ENCODE data around the gene AIRE.
"Not testable (repeated sequence)": the region's sequence is repeated elsewhere in the genome, so short reads cannot be mapped to it uniquely, and the experiment has no call there.

Gene AIRE

DNA sequence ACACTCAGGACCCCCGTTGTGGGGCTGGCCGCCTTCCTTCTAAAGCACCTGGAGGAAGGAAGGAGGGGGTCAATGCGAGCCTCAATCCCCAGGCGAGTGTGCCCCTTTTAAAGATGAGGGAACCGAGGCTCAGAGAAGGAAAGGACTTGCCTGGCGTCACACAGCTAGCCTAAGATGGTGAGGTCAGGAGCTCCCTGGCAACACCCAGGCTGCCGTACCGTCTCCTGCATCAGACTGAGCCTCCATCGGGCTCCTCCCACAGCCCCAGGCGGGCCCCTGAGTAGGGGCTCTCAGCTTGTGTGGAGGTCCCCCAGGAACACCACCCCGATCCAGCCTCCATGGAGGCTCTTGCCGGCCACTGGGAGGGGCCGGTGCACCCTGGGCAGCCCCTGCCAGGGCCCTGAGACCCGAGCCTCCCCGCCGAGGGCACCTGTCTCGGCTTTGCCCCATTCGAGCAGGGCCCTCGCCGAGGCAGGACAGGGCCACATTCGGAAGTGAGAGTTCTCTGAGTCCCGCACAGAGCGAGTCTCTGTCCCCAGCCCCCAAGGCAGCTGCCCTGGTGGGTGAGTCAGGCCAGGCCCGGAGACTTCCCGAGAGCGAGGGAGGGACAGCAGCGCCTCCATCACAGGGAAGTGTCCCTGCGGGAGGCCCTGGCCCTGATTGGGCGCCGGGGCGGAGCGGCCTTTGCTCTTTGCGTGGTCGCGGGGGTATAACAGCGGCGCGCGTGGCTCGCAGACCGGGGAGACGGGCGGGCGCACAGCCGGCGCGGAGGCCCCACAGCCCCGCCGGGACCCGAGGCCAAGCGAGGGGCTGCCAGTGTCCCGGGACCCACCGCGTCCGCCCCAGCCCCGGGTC is at the start of gene AIRE:
Gene AIRE (plus strand): TSS at position 739 of the 855 bp plus-strand sequence. CDS start 131 bp downstream, outside the sequence.
- no peak for DNase-seq
- in situ Hi-C loops (cut with MboI; ENCODE audit: low pct_unique_long_range_greater_than_20kb, low sequenced_read_pairs) = no loop called here

DNA sequence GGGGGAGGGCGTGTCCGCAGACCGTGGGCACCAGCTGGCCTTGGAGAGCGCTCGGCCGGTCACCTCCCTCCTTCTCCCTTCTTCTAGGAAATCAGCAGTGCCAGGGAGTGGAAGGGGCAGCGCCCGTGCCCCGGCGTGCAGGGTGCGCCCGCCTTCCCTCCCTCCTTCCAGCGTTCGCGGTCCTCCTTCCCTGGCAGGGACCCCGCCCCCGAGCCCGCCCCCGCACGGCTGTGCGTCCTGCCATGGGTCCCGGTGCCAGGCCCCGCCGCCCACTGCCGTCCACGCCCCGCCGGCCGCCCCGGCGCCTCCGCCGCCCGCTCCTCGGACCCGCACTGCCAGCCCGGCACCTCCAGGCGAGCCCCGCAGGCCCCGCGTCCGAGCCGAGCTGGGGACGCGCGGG is 45.3 kb upstream of the AIRE start:
- in situ Hi-C loops (cut with MboI; ENCODE audit: low pct_unique_long_range_greater_than_20kb, low sequenced_read_pairs) = not testable (repeated sequence)

GRCh38 chr21:44240842-44241241 is 44.8 kb upstream of the AIRE start, which contains the start of gene ICOSLG:
TSS of gene ICOSLG (minus strand) at chr21:44240943. CDS start at chr21:44240817, 126 bp downstream.
- DNase-seq; in situ Hi-C loops (cut with MboI; ENCODE audit: low pct_unique_long_range_greater_than_20kb, low sequenced_read_pairs): not testable (repeated sequence)

More for the DNA sequence above, 45.3 kb upstream of the AIRE start:
- DNase-seq = not testable (repeated sequence)

- in situ Hi-C loops (cut with MboI; ENCODE audit: low pct_unique_long_range_greater_than_20kb, low sequenced_read_pairs); DNase-seq: not testable (repeated sequence)
Measured at GRCh38 chr21:44241281-44241680, 44.4 kb upstream of the AIRE start.

DNA sequence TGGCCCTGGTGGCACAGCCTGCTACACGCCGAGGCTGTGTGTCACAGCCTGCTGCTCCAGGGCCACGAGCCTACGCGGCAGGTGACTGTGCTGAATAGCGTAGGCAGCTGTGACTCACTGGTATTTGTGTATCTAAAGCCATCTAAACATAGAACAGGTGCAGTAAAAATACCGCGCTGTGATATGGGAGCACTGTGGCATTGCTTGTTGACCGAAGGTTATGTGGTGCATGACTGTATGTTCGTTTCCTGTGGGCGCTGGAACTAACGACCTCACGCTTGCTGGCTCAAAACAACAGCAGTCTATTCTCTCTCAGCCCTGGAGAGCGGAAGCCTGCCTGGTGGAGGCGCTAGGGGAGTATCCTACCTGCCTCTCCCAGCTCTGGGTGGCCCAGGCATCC is 41.7 kb upstream of the AIRE start:
- in situ Hi-C loops (cut with MboI; ENCODE audit: low pct_unique_long_range_greater_than_20kb, low sequenced_read_pairs); DNase-seq: not testable (repeated sequence)

- in situ Hi-C loops (cut with MboI; ENCODE audit: low pct_unique_long_range_greater_than_20kb, low sequenced_read_pairs); DNase-seq: not testable (repeated sequence)
Measured at GRCh38 chr21:44247904-44248303, 37.8 kb upstream of the AIRE start.

GRCh38 chr21:44249204-44250037 is 36.3 kb upstream of the AIRE start:
- in situ Hi-C loops (cut with MboI; ENCODE audit: low pct_unique_long_range_greater_than_20kb, low sequenced_read_pairs) = not testable (repeated sequence)

GRCh38 chr21:44253832-44254710 is 31.6 kb upstream of the AIRE start:
- DNase-seq = no peak
- in situ Hi-C loops (cut with MboI; ENCODE audit: low pct_unique_long_range_greater_than_20kb, low sequenced_read_pairs) = no loop called here

More at GRCh38 chr21:44249204-44250037, 36.3 kb upstream of the AIRE start:
- DNase-seq = not testable (repeated sequence)

GRCh38 chr21:44255511-44255981 is 30.1 kb upstream of the AIRE start:
- DNase-seq = no peak
- in situ Hi-C loops (cut with MboI; ENCODE audit: low pct_unique_long_range_greater_than_20kb, low sequenced_read_pairs) = no loop called here

DNA sequence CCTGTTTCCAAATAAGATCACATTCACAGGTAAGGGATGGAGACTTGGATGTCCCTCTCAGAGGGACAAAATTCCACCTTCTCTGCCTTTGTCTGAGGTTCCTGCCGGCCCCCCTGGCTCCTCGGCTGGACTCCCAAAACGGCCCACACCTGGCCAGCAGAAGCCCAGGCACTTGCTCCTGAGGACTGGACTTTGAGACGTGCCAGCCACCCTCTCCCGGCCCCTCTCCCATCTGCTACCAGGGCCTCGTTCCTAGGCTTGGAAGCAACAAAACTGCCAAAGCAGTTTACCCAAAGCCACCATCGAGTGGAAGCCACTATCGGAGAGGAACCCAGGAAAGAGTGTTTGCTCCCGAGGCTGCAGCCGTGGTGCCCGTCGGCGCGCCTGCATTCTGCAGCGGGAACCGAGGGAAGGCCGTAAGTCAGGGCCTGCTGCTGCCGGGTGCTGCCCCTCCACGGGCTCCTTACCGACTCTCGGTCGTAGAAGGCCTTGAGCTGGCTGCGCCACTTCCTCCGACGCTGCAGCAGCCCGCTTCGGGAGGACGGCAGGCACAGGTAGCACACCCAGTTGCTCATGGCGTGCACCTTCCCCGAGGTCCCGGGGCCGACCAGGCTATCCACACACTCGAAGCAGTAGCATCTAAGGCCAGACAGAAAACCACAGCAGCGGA is 27.5 kb upstream of the AIRE start:
- in situ Hi-C loops (cut with MboI; ENCODE audit: low pct_unique_long_range_greater_than_20kb, low sequenced_read_pairs) = no loop called here
- no peak for DNase-seq

DNA sequence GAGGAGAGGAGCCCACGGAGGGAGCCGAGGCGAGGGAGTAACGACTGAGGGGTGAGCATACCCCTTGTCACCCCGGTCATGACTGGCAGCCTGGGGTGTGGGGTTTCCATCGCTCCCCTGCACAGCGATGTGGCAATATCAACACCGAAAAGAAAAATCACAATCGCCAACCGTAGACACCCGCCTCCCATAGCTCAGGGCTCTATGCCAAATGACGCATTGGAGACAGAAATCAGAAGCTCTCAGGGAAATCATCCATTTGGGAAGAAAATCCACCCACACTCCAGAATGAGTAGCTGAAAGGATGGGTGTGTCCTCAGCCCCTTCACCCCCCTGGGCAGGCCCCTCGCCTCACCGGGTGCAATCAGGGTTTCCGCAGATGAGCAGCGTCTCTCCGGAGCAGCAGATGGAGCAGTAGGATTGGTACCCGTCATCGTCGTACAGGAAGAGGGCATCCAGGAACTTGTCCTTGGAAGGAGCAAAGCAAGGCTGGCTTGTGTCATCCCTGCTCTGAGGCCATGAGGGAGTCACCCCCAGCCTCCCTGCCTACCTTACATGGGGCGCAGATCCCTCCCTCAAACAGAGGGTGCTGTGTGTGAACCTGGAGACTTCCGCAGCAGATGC is 26.5 kb upstream of the AIRE start:
- no peak for DNase-seq
- in situ Hi-C loops (cut with MboI; ENCODE audit: low pct_unique_long_range_greater_than_20kb, low sequenced_read_pairs) = no loop called here

- in situ Hi-C loops (cut with MboI; ENCODE audit: low pct_unique_long_range_greater_than_20kb, low sequenced_read_pairs) = no loop called here
- no peak for DNase-seq
Measured at GRCh38 chr21:44260066-44260465, 25.6 kb upstream of the AIRE start.

GRCh38 chr21:44260791-44261631 is 24.7 kb upstream of the AIRE start:
- in situ Hi-C loops (cut with MboI; ENCODE audit: low pct_unique_long_range_greater_than_20kb, low sequenced_read_pairs) = no loop called here

DNA sequence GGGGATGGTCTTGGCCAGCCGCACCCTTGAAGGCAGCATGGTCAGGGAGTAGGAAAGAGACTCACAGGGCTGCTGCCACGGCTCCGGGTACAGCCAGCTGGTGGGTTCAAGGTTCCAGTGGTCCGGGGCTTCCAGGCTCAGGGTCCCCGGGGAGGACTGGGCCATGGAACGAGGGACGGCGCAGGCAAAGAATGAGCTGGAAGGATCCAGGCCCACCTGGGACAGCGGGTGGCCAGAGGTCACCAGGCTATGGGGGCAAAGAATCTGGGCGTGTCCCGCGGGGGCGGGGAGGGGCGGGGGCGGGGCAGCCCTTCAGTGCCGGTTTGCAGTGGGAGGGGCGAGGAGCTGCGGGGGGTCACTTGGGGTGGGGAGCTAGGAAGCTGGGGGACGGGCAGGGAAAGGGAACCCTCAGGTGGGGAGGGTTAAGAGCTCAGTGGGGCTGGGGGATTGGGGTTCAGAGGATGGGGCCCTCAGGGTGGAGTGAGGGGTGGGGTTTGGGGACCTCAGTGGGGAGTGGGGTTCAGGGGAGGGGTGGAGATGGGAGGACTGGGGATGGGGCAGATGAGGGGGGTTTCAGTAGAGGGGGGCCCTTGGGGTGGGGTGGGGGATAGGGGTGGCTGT is 23.9 kb upstream of the AIRE start, which contains the start of gene DNMT3L:
Gene DNMT3L (minus strand): TSS at position 223 of the 621 bp plus-strand sequence. CDS start 638 bp downstream, outside the sequence.
- DNase-seq = no peak
- in situ Hi-C loops (cut with MboI; ENCODE audit: low pct_unique_long_range_greater_than_20kb, low sequenced_read_pairs) = no loop called here

More at GRCh38 chr21:44260791-44261631, 24.7 kb upstream of the AIRE start:
- no peak for DNase-seq

DNA sequence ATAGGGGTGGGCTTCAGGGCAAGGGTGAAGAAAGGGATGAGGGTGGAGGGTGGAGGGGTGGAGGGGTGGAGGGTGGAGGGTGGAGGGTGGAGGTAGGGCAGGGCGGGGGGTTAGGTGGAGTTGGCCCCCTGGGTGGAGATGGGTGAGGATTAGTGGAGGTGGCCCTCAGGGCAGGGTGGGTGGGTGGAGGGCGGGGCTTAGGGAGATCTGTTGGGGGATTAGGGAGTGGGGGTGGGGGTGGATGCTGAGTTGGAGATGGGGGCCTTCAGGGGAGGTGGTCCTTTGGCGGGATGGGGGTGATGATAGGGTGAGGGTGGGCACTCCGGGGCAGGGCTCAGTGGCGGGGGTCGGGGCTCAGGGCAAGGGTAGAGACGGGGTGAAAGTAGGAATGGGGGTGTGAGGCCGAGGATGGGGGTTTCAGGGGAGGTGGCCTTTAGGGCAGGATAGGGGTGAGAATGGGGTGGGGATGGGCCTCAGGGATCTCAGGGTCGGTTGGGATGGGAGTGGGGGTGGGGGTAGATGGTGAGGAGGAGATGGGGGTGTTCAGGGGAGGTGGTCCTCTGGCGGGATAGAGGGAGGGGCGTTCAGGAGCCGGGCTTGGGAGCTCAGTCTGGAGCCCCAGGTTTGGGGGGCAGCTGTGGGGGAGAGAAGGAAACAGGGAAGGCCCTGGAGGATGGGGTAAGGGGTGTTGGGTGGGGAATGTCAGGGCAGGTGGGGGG is 23.2 kb upstream of the AIRE start:
- DNase-seq = no peak
- in situ Hi-C loops (cut with MboI; ENCODE audit: low pct_unique_long_range_greater_than_20kb, low sequenced_read_pairs) = no loop called here

DNA sequence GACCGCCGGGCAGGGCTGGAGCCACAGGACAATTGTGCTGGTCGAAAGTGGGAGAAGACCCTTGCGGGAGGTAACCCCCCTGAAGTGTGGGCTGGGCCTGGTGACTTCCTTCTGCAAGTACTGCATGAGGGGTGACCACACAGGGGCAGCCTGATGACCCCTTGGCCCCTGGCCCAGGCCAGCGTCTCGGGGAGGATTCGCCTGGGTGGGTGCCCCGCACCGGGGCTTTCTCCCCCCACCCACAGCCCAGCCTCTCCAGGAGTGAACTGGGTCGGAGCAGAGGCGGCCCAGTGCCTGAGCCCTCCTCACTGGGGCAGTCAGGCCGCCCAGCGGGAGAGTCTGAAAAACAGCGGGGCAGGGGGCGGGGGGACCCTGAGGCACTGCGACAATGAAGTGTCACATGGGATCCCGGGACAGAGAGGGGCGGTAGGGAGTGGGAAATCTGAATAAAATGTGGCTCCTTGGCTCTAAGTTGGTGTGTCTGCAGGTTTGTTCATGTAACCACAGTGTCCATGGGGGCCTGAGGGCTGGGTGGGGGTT is 22.4 kb upstream of the AIRE start:
- no peak for DNase-seq

More for the DNA sequence above, 22.4 kb upstream of the AIRE start:
- in situ Hi-C loops (cut with MboI; ENCODE audit: low pct_unique_long_range_greater_than_20kb, low sequenced_read_pairs) = no loop called here

Measured in KBM-7 (cell line).